ENCODE measurements around the gene CFAP221. TPM values are rescaled to one million over a fixed set of nuclear protein-coding genes. Genes with fewer than 3 reads are reported as not detected.
A peak's percentile ranks its signal among the peaks of the same experiment; 100 is the strongest.

Gene CFAP221
- total RNA-seq, 1 donor from 2014 or later: 0.61 TPM

DNA sequence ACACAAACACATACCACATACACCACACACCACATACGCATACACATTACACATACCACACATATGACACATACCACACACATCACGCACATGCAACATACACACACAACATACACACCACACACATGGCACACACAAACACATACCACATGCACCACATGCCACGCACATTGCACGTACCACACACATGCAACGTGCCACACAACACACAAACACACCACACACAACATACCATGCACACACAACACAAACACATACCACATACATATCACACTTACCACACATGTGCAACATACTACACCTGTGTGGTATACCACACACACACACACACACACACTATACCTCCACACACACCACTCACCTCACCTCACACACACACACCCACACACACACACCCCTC is 149.7 kb downstream of the CFAP221 start:
- H4K20me1 ChIP-seq (ENCODE audit: insufficient read depth, low read length): no peaks in the 10 kb centered on the region
- peaks cover 13% of the 10 kb centered on the region for H3K4me1 ChIP-seq (ENCODE audit: insufficient read depth, low read length)
- H3K4me3 ChIP-seq (ENCODE audit: insufficient read depth, low read depth, low read length): no peak overlapping the region
- H3K4me2 ChIP-seq (ENCODE audit: low read length): no peak overlapping the region
- H3K9ac ChIP-seq (ENCODE audit: low read length): no peak overlapping the region
- Mint-ChIP-seq H3K27ac (ENCODE audit: unreplicated experiment) (peak overlapping the region; percentile 2), H3K27me3 (ENCODE audit: low read depth, unreplicated experiment) (peaks cover 6% of the 10 kb centered on the region), H3K4me1 (ENCODE audit: low read depth, unreplicated experiment) (peaks cover 29% of the 10 kb centered on the region), H3K9me3 (ENCODE audit: unreplicated experiment) (peaks cover 1% of the 10 kb centered on the region), H3K36me3 (ENCODE audit: low read depth, unreplicated experiment) (peaks cover 5% of the 10 kb centered on the region), H3K4me3 (ENCODE audit: unreplicated experiment) (no peak overlapping the region)
- no peak for TF ChIP-seq EZH2 (IDR thresholded peaks at IDR 0.05; ENCODE audit: insufficient read depth, low read length)
- TF ChIP-seq, protein P1, sequence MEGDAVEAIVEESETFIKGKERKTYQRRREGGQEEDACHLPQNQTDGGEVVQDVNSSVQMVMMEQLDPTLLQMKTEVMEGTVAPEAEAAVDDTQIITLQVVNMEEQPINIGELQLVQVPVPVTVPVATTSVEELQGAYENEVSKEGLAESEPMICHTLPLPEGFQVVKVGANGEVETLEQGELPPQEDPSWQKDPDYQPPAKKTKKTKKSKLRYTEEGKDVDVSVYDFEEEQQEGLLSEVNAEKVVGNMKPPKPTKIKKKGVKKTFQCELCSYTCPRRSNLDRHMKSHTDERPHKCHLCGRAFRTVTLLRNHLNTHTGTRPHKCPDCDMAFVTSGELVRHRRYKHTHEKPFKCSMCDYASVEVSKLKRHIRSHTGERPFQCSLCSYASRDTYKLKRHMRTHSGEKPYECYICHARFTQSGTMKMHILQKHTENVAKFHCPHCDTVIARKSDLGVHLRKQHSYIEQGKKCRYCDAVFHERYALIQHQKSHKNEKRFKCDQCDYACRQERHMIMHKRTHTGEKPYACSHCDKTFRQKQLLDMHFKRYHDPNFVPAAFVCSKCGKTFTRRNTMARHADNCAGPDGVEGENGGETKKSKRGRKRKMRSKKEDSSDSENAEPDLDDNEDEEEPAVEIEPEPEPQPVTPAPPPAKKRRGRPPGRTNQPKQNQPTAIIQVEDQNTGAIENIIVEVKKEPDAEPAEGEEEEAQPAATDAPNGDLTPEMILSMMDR (IDR thresholded peaks at IDR 0.05; ENCODE audit: insufficient read depth, low read depth, low read length): no peak
- no peaks in the 10 kb centered on the region for H3K27me3 ChIP-seq (ENCODE audit: insufficient read depth, low read length)
- H3K9me3 ChIP-seq (ENCODE audit: insufficient read depth, low read depth, low read length): no peaks in the 10 kb centered on the region
- DNase-seq (ENCODE audit: low read depth) (no peak), FAIRE-seq (no peak)
- no peaks in the 10 kb centered on the region for H3K36me3 ChIP-seq (ENCODE audit: insufficient read depth, low read length)
- H3K79me2 ChIP-seq (ENCODE audit: insufficient read depth, low read length): no peaks in the 10 kb centered on the region
- no peak overlapping the region for H2AFZ ChIP-seq (ENCODE audit: low read depth, low read length)
- no peak overlapping the region for H3K27ac ChIP-seq (ENCODE audit: low read depth, low read length)

DNA sequence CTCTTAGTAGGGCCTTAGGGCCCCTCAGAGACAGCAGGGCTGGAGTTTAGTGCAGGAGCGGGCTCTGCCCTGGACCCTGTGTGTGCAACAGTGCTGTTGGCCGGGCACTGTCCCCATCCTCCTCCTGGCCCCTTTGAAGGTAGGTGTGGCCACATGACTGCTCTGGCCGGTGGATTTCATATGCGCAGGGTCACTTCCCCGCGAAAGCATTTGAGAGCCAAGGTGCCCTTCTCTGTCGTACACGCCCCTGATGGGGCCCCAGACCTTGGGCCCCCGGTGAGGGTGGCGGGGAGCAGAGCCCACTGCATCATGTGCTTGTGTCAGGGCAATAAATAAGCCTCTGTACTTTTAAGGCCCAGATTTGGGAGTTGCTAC is 150.2 kb downstream of the CFAP221 start:
- no peak for TF ChIP-seq EZH2 (IDR thresholded peaks at IDR 0.05; ENCODE audit: insufficient read depth, low read length)
- TF ChIP-seq, protein P1 (IDR thresholded peaks at IDR 0.05; ENCODE audit: insufficient read depth, low read depth, low read length): no peak
- H3K27ac ChIP-seq (ENCODE audit: low read depth, low read length): no peak overlapping the region

DNA sequence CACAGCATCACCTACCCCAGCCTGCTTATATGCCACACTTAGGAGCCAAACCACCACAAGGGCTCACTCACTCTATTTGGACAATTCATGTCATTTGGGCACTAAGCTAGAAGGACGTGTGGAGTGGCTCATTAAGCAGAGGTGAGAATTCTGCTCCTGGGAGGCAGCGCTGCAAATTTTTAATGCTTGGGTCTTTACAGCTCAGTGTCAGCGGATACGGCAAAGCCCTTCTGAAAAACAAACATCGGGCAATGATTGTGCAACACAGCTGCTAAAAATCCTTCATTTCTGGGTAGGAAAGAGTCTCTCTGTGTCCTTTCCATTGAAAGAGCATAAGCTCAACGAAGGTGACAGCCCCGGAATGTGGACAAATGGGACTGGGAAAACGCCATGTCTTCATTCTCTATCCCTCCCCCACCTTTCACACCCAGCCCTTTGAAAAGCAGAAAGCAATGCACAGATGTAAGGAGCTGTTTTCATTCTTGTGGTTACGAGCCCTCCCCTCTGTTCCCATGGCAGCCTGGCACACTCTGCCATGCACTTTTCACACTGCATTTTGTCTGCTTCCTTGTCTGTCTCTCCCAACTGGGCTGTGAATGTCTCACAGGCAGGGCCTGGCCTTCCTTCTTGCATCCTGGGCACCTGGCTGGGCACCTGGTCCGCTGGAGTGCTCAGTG is 150.7 kb downstream of the CFAP221 start:
- Mint-ChIP-seq H3K4me3 (ENCODE audit: unreplicated experiment) (no peak overlapping the region), H3K4me1 (ENCODE audit: low read depth, unreplicated experiment) (peaks cover 29% of the 10 kb centered on the region), H3K27ac (ENCODE audit: unreplicated experiment) (peak overlapping the region; percentile 55), H3K9me3 (ENCODE audit: unreplicated experiment) (peaks cover 1% of the 10 kb centered on the region), H3K27me3 (ENCODE audit: low read depth, unreplicated experiment) (peaks cover 3% of the 10 kb centered on the region), H3K36me3 (ENCODE audit: low read depth, unreplicated experiment) (peaks cover 2% of the 10 kb centered on the region)
- H3K4me2 ChIP-seq (ENCODE audit: low read length): peak overlapping the region; percentile 83
- peak overlapping the region; percentile 13 for H3K4me3 ChIP-seq (ENCODE audit: insufficient read depth, low read depth, low read length)
- DNase-seq (ENCODE audit: low read depth) (peak; percentile 83), FAIRE-seq (peak; percentile 23)
- H3K27ac ChIP-seq (ENCODE audit: low read depth, low read length): no peak overlapping the region
- H3K27me3 ChIP-seq (ENCODE audit: insufficient read depth, low read length): no peaks in the 10 kb centered on the region
- peak overlapping the region; percentile 62 for H2AFZ ChIP-seq (ENCODE audit: low read depth, low read length)
- H3K9ac ChIP-seq (ENCODE audit: low read length): peak overlapping the region; percentile 35
- no peaks in the 10 kb centered on the region for H3K36me3 ChIP-seq (ENCODE audit: insufficient read depth, low read length)
- no peaks in the 10 kb centered on the region for H3K9me3 ChIP-seq (ENCODE audit: insufficient read depth, low read depth, low read length)
- H4K20me1 ChIP-seq (ENCODE audit: insufficient read depth, low read length): no peaks in the 10 kb centered on the region
- TF ChIP-seq, protein P1 (IDR thresholded peaks at IDR 0.05; ENCODE audit: insufficient read depth, low read depth, low read length): no peak
- TF ChIP-seq EZH2 (IDR thresholded peaks at IDR 0.05; ENCODE audit: insufficient read depth, low read length): no peak
- H3K79me2 ChIP-seq (ENCODE audit: insufficient read depth, low read length): no peaks in the 10 kb centered on the region
- H3K4me1 ChIP-seq (ENCODE audit: insufficient read depth, low read length): peaks cover 13% of the 10 kb centered on the region

More for the DNA sequence above, 150.2 kb downstream of the CFAP221 start:
- DNase-seq (ENCODE audit: low read depth) (no peak), FAIRE-seq (no peak)
- peaks cover 29% of the 10 kb centered on the region for H3K4me1 Mint-ChIP-seq (ENCODE audit: low read depth, unreplicated experiment)
- peaks cover 3% of the 10 kb centered on the region for H3K27me3 Mint-ChIP-seq (ENCODE audit: low read depth, unreplicated experiment)
- Histone ChIP-seq H3K4me2 (ENCODE audit: low read length) (peak overlapping the region; percentile 83), H2AFZ (ENCODE audit: low read depth, low read length) (peak overlapping the region; percentile 16), H3K79me2 (ENCODE audit: insufficient read depth, low read length) (no peaks in the 10 kb centered on the region), H3K9me3 (ENCODE audit: insufficient read depth, low read depth, low read length) (no peaks in the 10 kb centered on the region), H3K4me1 (ENCODE audit: insufficient read depth, low read length) (peaks cover 13% of the 10 kb centered on the region), H4K20me1 (ENCODE audit: insufficient read depth, low read length) (no peaks in the 10 kb centered on the region), H3K4me3 (ENCODE audit: insufficient read depth, low read depth, low read length) (peak overlapping the region; percentile 13), H3K9ac (ENCODE audit: low read length) (peak overlapping the region; percentile 35), H3K27me3 (ENCODE audit: insufficient read depth, low read length) (no peaks in the 10 kb centered on the region), H3K36me3 (ENCODE audit: insufficient read depth, low read length) (no peaks in the 10 kb centered on the region)
- H3K36me3 Mint-ChIP-seq (ENCODE audit: low read depth, unreplicated experiment): peaks cover 2% of the 10 kb centered on the region
- H3K27ac Mint-ChIP-seq (ENCODE audit: unreplicated experiment): no peak overlapping the region
- no peak overlapping the region for H3K4me3 Mint-ChIP-seq (ENCODE audit: unreplicated experiment)
- H3K9me3 Mint-ChIP-seq (ENCODE audit: unreplicated experiment): peaks cover 1% of the 10 kb centered on the region

All from astrocyte (in vitro differentiated cells and primary cell).